GM12864 (cell line): ENCODE data around the gene LSM14A.
"Not testable (repeated sequence)": the region's sequence is repeated elsewhere in the genome, so short reads cannot be mapped to it uniquely, and the experiment has no call there.

Experiments
- DNase-seq: peaks from one replicate; pipeline ENCODE4 v3.0.0-alpha.2; 2011; ENCODE audit warnings: low read depth
- H3K4me3 ChIP-seq: 2 replicates; pipeline ENCODE4 v1.5.1; 2011; ENCODE audit warnings: mild to moderate bottlenecking, low read depth, low read length, control low read depth
- TF ChIP-seq, protein P1 (sequence below): IDR thresholded peaks from 2 replicates; pipeline ENCODE4 v1.5.1; 2011; ENCODE audit warnings: low read depth, mild to moderate bottlenecking, moderate library complexity, low read length, control low read depth, inconsistent platforms; ENCODE audit errors: missing control alignments

LSM14A gene

DNA sequence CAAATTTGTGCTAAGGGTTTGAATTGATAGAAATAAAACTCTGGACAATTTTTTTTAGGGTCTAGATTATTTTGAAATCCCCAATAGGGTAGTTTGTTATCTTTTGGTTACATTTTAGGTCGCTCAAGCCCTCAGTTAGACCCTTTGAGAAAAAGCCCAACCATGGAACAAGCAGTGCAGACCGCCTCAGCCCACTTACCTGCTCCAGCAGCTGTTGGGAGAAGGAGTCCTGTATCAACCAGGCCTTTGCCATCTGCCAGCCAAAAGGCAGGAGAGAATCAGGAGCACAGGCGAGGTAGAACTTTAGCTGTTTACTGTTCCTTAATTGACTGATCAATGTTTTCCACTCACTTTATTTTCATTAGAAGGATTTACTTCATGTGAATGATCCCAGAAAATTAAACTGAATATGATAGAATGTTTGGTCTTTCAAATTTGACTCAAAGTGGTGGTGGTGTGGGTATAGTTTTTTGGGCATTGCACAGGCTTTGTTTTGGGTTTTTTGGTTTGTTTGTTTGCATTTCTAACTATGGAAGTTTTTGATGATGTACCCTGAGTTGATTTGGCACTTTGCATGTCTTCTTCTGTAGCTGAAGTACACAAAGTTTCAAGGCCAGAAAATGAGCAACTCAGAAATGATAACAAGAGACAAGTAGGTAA is 42.8 kb downstream of the LSM14A start:
- no peak for DNase-seq
- TF ChIP-seq, protein P1, sequence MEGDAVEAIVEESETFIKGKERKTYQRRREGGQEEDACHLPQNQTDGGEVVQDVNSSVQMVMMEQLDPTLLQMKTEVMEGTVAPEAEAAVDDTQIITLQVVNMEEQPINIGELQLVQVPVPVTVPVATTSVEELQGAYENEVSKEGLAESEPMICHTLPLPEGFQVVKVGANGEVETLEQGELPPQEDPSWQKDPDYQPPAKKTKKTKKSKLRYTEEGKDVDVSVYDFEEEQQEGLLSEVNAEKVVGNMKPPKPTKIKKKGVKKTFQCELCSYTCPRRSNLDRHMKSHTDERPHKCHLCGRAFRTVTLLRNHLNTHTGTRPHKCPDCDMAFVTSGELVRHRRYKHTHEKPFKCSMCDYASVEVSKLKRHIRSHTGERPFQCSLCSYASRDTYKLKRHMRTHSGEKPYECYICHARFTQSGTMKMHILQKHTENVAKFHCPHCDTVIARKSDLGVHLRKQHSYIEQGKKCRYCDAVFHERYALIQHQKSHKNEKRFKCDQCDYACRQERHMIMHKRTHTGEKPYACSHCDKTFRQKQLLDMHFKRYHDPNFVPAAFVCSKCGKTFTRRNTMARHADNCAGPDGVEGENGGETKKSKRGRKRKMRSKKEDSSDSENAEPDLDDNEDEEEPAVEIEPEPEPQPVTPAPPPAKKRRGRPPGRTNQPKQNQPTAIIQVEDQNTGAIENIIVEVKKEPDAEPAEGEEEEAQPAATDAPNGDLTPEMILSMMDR, result no peak
- H3K4me3 ChIP-seq, result no peak overlapping the region

DNA sequence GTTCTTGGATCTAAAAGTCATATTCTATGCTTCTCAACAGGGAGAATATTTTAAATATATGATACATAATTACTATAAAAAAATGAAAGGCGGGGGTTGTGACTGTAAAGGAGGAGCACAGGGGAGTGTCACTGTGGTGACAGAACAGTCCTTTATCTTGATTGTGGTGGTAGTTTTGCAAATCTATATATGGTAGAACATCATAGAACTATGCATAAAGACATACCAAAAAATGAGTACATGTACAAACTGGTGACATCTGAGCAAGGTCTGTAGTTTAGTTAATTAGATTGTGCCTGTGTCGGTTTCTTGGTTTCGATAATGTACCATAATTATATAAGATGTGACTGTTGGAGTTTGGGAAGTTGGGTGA is 43.3 kb downstream of the LSM14A start:
- TF ChIP-seq, protein P1, result no peak

DNA sequence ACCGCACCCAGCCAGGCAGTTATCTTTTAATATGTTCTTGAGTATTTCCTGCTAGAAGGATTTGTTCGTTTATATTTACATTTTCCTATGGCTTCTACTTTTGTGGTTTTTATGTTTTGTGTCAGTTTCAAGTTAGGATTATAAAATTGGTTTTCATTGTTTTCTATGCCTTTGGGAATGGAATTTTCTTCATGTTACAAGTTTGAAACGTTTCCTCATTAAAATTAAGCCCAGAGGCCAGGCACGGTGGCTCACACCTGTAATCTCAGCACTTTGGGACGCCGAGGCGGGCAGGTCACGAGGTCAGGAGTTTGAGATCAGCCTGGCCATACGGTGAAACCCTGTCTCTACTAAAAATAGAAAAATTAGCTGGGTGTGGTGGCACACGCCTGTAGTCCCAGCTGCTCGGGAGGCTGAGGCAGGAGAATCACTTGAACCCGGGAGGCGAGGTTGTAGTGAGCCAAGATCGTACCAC is 44.5 kb downstream of the LSM14A start:
- DNase-seq, H3K4me3 ChIP-seq: not testable (repeated sequence)

More for the DNA sequence above, 43.3 kb downstream of the LSM14A start:
- no peak overlapping the region for H3K4me3 ChIP-seq
- no peak for DNase-seq

DNA sequence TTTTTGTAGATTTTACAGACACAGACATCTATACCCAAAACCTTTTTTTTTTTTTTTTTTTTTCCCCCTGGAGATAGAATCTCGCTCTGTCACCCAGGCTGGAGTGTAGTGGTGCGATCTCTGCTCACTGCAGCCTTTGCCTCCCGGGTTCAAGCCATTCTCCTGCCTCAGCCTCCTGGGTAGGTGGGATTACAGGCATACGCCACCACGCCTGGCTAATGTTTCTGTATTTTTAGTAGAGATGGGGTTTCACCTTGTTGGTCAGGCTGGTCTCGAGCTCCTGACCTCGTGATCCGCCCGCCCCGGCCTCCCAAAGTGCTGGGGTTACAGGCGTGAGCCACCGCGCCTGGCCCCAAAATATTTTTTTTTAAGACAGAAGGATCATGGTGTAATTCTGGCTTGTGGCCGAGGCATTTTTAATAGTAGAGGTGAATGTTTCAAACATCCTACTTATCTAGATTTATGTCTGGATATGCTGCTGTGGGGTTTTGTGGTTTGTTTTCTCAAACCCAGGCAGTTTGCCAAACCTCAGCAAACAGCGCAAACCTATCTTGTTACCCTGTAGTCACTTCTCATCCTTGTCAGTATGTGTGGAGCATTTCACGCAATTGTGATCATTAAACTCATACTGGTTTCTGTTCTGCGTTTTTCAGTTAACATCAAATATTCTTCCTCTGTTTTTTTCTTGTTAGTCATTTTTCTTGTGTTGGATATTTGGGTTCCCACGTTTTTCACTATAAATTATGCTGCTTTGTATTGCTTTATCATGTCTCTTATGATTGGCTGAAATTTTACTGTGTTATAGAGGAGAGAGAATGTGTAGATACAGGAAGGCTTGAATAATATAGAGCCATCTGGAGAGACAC is 45.9 kb downstream of the LSM14A start:
- no peak for DNase-seq
- TF ChIP-seq, protein P1, result no peak
- no peak overlapping the region for H3K4me3 ChIP-seq

DNA sequence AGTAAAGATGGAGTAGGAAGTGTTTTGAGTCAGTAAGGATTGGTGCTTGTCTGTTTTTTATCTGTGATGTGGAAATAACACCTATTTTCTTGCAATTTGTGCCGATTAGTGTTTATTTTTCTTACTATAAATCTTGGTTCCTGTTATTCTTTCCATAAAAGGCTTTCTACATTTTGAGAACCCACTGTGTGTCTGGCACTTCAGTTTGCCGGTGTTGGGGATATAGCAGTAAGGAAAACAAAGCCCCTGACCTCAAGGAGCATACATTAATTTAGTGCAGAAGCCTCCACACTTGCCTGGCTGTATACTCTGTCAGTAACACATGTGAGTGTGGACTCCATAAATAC is 46.5 kb downstream of the LSM14A start:
- no peak overlapping the region for H3K4me3 ChIP-seq
- no peak for DNase-seq
- TF ChIP-seq, protein P1, result no peak

DNA sequence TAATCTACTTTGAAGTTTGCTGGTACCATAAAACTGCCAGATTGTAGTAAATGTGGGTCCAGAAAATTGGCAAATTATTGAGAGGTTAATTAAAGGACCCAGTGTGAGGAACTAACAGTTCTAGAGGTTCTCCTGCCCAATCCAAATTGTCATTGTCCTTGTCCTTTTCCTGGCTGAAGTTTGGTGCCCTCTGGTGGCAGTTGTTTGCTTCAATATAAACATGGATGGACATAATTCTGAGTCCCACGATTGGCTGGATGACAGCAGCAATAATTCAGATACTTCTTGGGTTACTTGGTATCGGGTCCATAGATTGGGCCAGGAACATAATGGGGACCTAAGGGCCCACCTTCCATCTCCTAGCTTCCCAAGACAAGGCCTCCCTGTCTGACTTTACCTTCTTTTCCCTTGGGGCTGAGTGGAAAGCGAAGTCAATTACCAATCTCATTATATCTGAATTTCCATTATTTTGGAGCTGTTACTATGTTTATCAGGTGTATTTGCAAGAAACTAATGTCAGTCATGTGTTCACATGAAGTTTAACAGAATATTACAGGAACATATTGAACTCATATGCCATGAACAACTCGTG is 48.3 kb downstream of the LSM14A start:
- no peak overlapping the region for H3K4me3 ChIP-seq
- DNase-seq, result no peak
- TF ChIP-seq, protein P1, result peak; percentile 71

DNA sequence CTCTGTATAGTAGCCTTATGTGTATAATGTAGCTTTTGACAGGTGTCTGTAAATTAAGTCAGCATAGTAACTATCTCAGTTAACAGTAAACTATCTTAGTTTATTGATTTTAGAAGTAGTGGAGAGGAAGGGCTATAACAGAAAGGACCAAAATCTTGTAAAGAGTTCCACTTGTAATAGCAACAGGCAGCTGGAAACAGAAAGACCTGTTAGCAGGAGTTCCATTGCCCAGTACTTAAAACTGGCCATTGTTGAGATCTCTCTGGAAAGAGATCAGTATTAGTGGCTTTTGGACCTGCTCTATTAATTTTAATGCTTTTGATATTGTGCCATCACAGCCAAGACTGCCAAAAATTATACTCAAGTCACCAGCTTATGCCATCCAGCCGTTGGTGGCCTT is 50.1 kb downstream of the LSM14A start:
- H3K4me3 ChIP-seq, result no peak overlapping the region
- TF ChIP-seq, protein P1, result no peak
- DNase-seq, result no peak
